Measurements from ENCODE around the gene FOXRED2. TPM values are rescaled to one million over a fixed set of nuclear protein-coding genes. Genes with fewer than 3 reads are reported as not detected.
"Not testable (repeated sequence)": the region's sequence is repeated elsewhere in the genome, so short reads cannot be mapped to it uniquely, and the experiment has no call there.

Gene FOXRED2
- total RNA-seq, 2 donors from 2014 or later, result 13.8 to 20.6 TPM

- Mint-ChIP-seq H3K27ac (peak overlapping the region in 1 of 2 donors; percentile 81), H3K9me3 (no peaks in the 10 kb centered on the region), H3K36me3 (peaks cover 0 to 5% of the 10 kb centered on the region in 2 donors)
- no peak for DNase-seq (ENCODE audit: low spot score in 2 of 2)
- no peak for ATAC-seq
Observed at GRCh38 chr22:36465232-36466021, 41.4 kb downstream of the FOXRED2 start.

GRCh38 chr22:36464715-36465231, 42.1 kb downstream of the FOXRED2 start:
- Mint-ChIP-seq H3K9me3 (no peaks in the 10 kb centered on the region), H3K36me3 (no peaks in the 10 kb centered on the region), H3K27ac (peak overlapping the region in 1 of 2 donors; percentile 81)
- no peak for ATAC-seq
- no peak for DNase-seq (ENCODE audit: low spot score in 2 of 2)

- no peaks in the 10 kb centered on the region for H3K9me3 Mint-ChIP-seq
- H3K36me3 Mint-ChIP-seq, result no peaks in the 10 kb centered on the region
- H3K27ac Mint-ChIP-seq, result no peak overlapping the region
- DNase-seq (ENCODE audit: low spot score in 2 of 2) (no peak), ATAC-seq (no peak)
Observed at GRCh38 chr22:36463783-36464184, 43.1 kb downstream of the FOXRED2 start.

GRCh38 chr22:36461665-36462649, 44.9 kb downstream of the FOXRED2 start:
- Mint-ChIP-seq H3K36me3 (no peaks in the 10 kb centered on the region), H3K9me3 (no peaks in the 10 kb centered on the region), H3K27ac (peak overlapping the region in 1 of 2 donors; percentile 48)
- no peak for ATAC-seq
- no peak for DNase-seq (ENCODE audit: low spot score in 2 of 2)

- Mint-ChIP-seq H3K27ac (peak overlapping the region in 1 of 2 donors; percentile 39), H3K9me3 (no peaks in the 10 kb centered on the region), H3K36me3 (no peaks in the 10 kb centered on the region)
- no peak for ATAC-seq
- no peak for DNase-seq (ENCODE audit: low spot score in 2 of 2)
Observed at GRCh38 chr22:36460202-36460601, 46.6 kb downstream of the FOXRED2 start.

- no peak for DNase-seq (ENCODE audit: low spot score in 2 of 2)
- H3K9me3 Mint-ChIP-seq, result no peaks in the 10 kb centered on the region
- ATAC-seq, result no peak
- H3K27ac Mint-ChIP-seq, result no peak overlapping the region
- H3K36me3 Mint-ChIP-seq, result no peaks in the 10 kb centered on the region
Observed at GRCh38 chr22:36457688-36458450, 49.0 kb downstream of the FOXRED2 start.

GRCh38 chr22:36456464-36456845, 50.4 kb downstream of the FOXRED2 start:
- Mint-ChIP-seq H3K27ac (peak overlapping the region in 1 of 2 donors; percentile 31), H3K36me3 (no peaks in the 10 kb centered on the region), H3K9me3 (no peaks in the 10 kb centered on the region)
- no peak for DNase-seq (ENCODE audit: low spot score in 2 of 2)
- ATAC-seq, result no peak

GRCh38 chr22:36455571-36456463, 51.0 kb downstream of the FOXRED2 start:
- Mint-ChIP-seq H3K27ac (peak overlapping the region in 1 of 2 donors; percentile 31), H3K9me3 (no peaks in the 10 kb centered on the region), H3K36me3 (no peaks in the 10 kb centered on the region)
- DNase-seq (ENCODE audit: low spot score in 2 of 2) (no peak), ATAC-seq (no peak)

- Mint-ChIP-seq H3K27ac (peak overlapping the region in 1 of 2 donors; percentile 31), H3K9me3 (no peaks in the 10 kb centered on the region), H3K36me3 (no peaks in the 10 kb centered on the region)
- ATAC-seq (peak; percentile 77 to 87), DNase-seq (ENCODE audit: low spot score in 2 of 2) (peak; percentile 96 to 97)
Observed at GRCh38 chr22:36454916-36455570, 51.8 kb downstream of the FOXRED2 start.

- ATAC-seq (no peak), DNase-seq (ENCODE audit: low spot score in 2 of 2) (no peak)
- Mint-ChIP-seq H3K9me3 (no peaks in the 10 kb centered on the region), H3K27ac (peak overlapping the region; percentile 31 to 60), H3K36me3 (no peaks in the 10 kb centered on the region)
Observed at GRCh38 chr22:36453855-36454378, 52.9 kb downstream of the FOXRED2 start.

- H3K27ac Mint-ChIP-seq, result peak overlapping the region in 1 of 2 donors; percentile 68
- not testable (repeated sequence) for DNase-seq (ENCODE audit: low spot score in 2 of 2); ATAC-seq; H3K9me3 Mint-ChIP-seq; H3K36me3 Mint-ChIP-seq
Observed at GRCh38 chr22:36452978-36453607, 53.7 kb downstream of the FOXRED2 start.

GRCh38 chr22:36452250-36452977, 54.4 kb downstream of the FOXRED2 start:
- ATAC-seq (peak; percentile 7 to 17), DNase-seq (ENCODE audit: low spot score in 2 of 2) (peak in 1 of 2 donors; percentile 16)
- Mint-ChIP-seq H3K27ac (peak overlapping the region; percentile 84 to 90), H3K36me3 (no peaks in the 10 kb centered on the region), H3K9me3 (no peaks in the 10 kb centered on the region)

GRCh38 chr22:36450923-36451322, 55.9 kb downstream of the FOXRED2 start:
- H3K27ac Mint-ChIP-seq, result peak overlapping the region; percentile 84 to 90
- not testable (repeated sequence) for H3K9me3 Mint-ChIP-seq; DNase-seq (ENCODE audit: low spot score in 2 of 2); ATAC-seq; H3K36me3 Mint-ChIP-seq

Data from activated naive CD4-positive, alpha-beta T cell treated with anti-CD3 and anti-CD28 coated beads, Interleukin-2, amount 50 U/mL, for 72 hours (primary cell).